HEK293T (cell line): ENCODE measurements around the gene TMEM207.

ENCODE experiments used
- CTCF ChIA-PET: fragments of 350-600 bp; formaldehyde crosslinking; extraction: SDS; loops from one replicate; lab custom pipeline; 2021; ENCODE audit warnings: antibody characterized with exemption, inconsistent platforms; lab: Yijun Ruan, JAX
- POLR2A ChIA-PET: fragments of 350-600 bp; formaldehyde crosslinking; extraction: SDS; loops from one replicate; lab custom pipeline; 2020; ENCODE audit warnings: antibody characterized with exemption, inconsistent platforms; lab: Yijun Ruan, JAX
- DNase-seq: peaks from one replicate; pipeline ENCODE4 v3.0.0; 2012; ENCODE audit warnings: mixed read lengths; ENCODE audit errors: extremely low spot score
- ARNT ChIP-seq: fragments of 450-650 bp; IDR thresholded peaks from 2 replicates; pipeline ENCODE4 v1.6.1; 2017; ENCODE audit warnings: mild to moderate bottlenecking
- BHLHE40 ChIP-seq: fragments of 450-650 bp; IDR thresholded peaks from 2 replicates; pipeline ENCODE4 v1.6.1; 2016; ENCODE audit warnings: mild to moderate bottlenecking, moderate library complexity, borderline replicate concordance
- CTBP1 ChIP-seq: fragments of 450-650 bp; IDR thresholded peaks from 2 replicates; pipeline ENCODE4 v1.6.1; 2016; ENCODE audit warnings: borderline replicate concordance
- ELF4 ChIP-seq: fragments of 450-650 bp; IDR thresholded peaks from 2 replicates; pipeline ENCODE4 v1.6.1; 2017; ENCODE audit warnings: antibody characterized with exemption
- FOXA1 ChIP-seq: fragments of 450-650 bp; IDR thresholded peaks from 2 replicates; pipeline ENCODE4 v1.6.1; 2016; ENCODE audit warnings: mild to moderate bottlenecking
- FOXK2 ChIP-seq: fragments of 450-650 bp; IDR thresholded peaks from 2 replicates; pipeline ENCODE4 v1.6.1; 2016; ENCODE audit warnings: mild to moderate bottlenecking
- FOXM1 ChIP-seq: fragments of 450-650 bp; IDR thresholded peaks from 2 replicates; pipeline ENCODE4 v1.6.1; 2017; ENCODE audit warnings: mild to moderate bottlenecking, borderline replicate concordance
- HDGF ChIP-seq: fragments of 450-650 bp; IDR thresholded peaks from 2 replicates; pipeline ENCODE4 v1.6.1; 2017; ENCODE audit warnings: antibody characterized with exemption, borderline replicate concordance
- L3MBTL2 ChIP-seq: fragments of 450-650 bp; conservative IDR thresholded peaks from 2 replicates; pipeline ENCODE4 v1.6.1; 2016; ENCODE audit warnings: mild to moderate bottlenecking
- LEF1 ChIP-seq: fragments of 450-650 bp; IDR thresholded peaks from 2 replicates; pipeline ENCODE4 v1.6.1; 2017; ENCODE audit warnings: mild to moderate bottlenecking, borderline replicate concordance
- NFRKB ChIP-seq: fragments of 450-650 bp; IDR thresholded peaks from 2 replicates; pipeline ENCODE4 v1.6.1; 2016; ENCODE audit warnings: mild to moderate bottlenecking, moderate library complexity
- SP1 ChIP-seq: fragments of 450-650 bp; IDR thresholded peaks from 2 replicates; pipeline ENCODE4 v1.6.1; 2017
- SUZ12 ChIP-seq: fragments of 450-650 bp; IDR thresholded peaks from 2 replicates; pipeline ENCODE4 v1.6.1; 2016; ENCODE audit warnings: mild to moderate bottlenecking
- TARDBP ChIP-seq: fragments of 450-650 bp; IDR thresholded peaks from 2 replicates; pipeline ENCODE4 v1.6.1; 2016
- ZNF384 ChIP-seq: fragments of 450-650 bp; IDR thresholded peaks from 2 replicates; pipeline ENCODE4 v1.6.1; 2016
- TF ChIP-seq, protein P1 (sequence below): fragments of 450-650 bp; IDR thresholded peaks from 2 replicates; pipeline ENCODE4 v1.6.1; 2016

TMEM207 gene

DNA sequence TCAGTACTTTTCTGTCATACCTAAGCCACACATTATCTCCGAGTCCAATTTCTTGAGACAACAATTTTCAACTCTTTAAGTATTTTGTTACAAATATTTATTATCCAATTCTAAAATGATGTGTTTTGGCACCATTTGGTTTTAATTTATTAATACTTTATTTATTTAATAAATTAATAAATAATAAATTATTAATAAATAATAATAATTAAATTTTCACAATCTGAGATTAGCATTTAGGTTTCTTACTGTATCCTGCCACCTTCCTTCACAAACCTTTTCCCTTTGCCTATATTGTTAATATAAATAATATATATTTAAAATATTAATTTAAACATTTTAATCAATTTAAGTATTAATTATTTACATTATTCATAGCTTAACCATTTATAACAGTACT, 23.9 kb downstream of the TMEM207 start:
- CTCF ChIA-PET: no interaction called here
- DNase-seq: no peak
- TF ChIP-seq SUZ12 (no peak), NFRKB (no peak), CTBP1 (no peak), HDGF (no peak), TARDBP (no peak), SP1 (no peak), L3MBTL2 (no peak), LEF1 (no peak), ELF4 (no peak), FOXA1 (no peak), FOXM1 (no peak), ARNT (no peak), ZNF384 (no peak), BHLHE40 (no peak), FOXK2 (no peak)
- TF ChIP-seq, protein P1, sequence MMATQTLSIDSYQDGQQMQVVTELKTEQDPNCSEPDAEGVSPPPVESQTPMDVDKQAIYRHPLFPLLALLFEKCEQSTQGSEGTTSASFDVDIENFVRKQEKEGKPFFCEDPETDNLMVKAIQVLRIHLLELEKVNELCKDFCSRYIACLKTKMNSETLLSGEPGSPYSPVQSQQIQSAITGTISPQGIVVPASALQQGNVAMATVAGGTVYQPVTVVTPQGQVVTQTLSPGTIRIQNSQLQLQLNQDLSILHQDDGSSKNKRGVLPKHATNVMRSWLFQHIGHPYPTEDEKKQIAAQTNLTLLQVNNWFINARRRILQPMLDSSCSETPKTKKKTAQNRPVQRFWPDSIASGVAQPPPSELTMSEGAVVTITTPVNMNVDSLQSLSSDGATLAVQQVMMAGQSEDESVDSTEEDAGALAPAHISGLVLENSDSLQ: no peak
- POLR2A ChIA-PET: no interaction called here

- CTCF ChIA-PET: interaction anchor here (0.5 to 0.6 kb wide), 2 partner anchors 18 to 47 kb away, joined by 3 read pairs; no protein-coding TSS in a partner anchor
- DNase-seq: peak; percentile 35
- no peak for TF ChIP-seq BHLHE40
- no peak for TF ChIP-seq LEF1
- TF ChIP-seq FOXM1: no peak
- no peak for TF ChIP-seq CTBP1
- peak; percentile 84 for TF ChIP-seq ZNF384
- no peak for TF ChIP-seq FOXK2
- no peak for TF ChIP-seq TARDBP
- TF ChIP-seq FOXA1: no peak
- no peak for TF ChIP-seq ARNT
- POLR2A ChIA-PET: no interaction called here
Measured at GRCh38 chr3:190424478-190425439, 24.9 kb downstream of the TMEM207 start.

- no peak for TF ChIP-seq FOXA1
- no peak for TF ChIP-seq ARNT
- TF ChIP-seq FOXM1: no peak
- TF ChIP-seq SUZ12: no peak
- TF ChIP-seq HDGF: no peak
- TF ChIP-seq SP1: no peak
- no peak for TF ChIP-seq NFRKB
- TF ChIP-seq FOXK2: no peak
- no peak for TF ChIP-seq ZNF384
- no peak for TF ChIP-seq BHLHE40
- TF ChIP-seq CTBP1: no peak
- no peak for TF ChIP-seq LEF1
- TF ChIP-seq ELF4: no peak
- no peak for DNase-seq
- ChIA-PET POLR2A (no interaction called here), CTCF (interaction anchor here (0.5 to 0.6 kb wide), 2 partner anchors 19 to 48 kb away, joined by 3 read pairs; no protein-coding TSS in a partner anchor)
Measured at GRCh38 chr3:190424108-190424477, 25.6 kb downstream of the TMEM207 start.

DNA sequence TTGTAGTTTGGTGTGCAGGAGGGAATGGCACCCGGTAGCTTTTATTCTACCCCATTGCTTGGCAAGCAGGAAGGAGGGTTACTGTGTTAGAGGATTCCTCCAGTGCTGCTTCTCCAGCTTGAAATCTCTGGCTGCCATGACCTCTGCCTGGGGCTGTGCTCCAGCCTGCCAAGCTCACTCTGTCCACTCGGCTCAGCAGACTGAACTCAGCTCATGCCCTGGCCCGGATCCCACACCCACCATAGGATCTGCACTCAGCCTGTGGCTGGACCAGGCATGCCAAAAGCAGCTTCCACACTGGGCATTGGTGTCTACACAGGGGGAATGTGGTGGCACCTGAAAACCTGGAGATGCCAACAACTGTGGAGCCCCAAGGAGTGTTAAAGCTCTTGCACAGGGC, 35.4 kb downstream of the TMEM207 start:
- ChIA-PET CTCF (interaction anchor here (0.9 kb wide), 1 partner anchor 36 kb away, joined by 3 read pairs; the partner anchor contains the start of gene TMEM207), POLR2A (no interaction called here)
- no peak for DNase-seq
- TF ChIP-seq TARDBP (no peak), L3MBTL2 (no peak), SP1 (no peak), ARNT (no peak), CTBP1 (no peak), FOXA1 (no peak), SUZ12 (no peak), ELF4 (no peak), FOXK2 (no peak), HDGF (no peak), LEF1 (no peak), NFRKB (no peak), ZNF384 (no peak), FOXM1 (no peak), BHLHE40 (no peak)
- TF ChIP-seq, protein P1: no peak

DNA sequence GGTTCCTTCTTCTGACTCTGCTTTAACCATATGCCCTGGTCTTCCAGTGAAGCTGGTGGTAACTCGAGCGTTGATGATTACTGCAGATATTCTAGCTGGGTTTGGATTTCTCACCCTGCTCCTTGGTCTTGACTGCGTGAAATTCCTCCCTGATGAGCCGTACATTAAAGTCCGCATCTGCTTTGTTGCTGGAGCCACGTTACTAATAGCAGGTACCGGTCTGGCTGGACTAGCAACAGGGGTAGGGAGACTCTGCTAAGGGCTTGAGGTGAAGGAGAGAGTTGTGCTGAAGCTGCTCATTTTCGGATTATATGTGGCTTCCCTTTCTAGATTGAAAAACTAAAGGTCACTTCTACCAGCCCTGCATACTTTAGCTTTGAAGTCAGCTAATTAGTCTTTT, 45.0 kb downstream of the TMEM207 start:
- ChIA-PET CTCF (interaction anchor here (0.6 kb wide), 1 partner anchor 444 kb away, joined by 6 read pairs; no protein-coding TSS in a partner anchor), POLR2A (no interaction called here)
- TF ChIP-seq TARDBP (no peak), LEF1 (no peak), SUZ12 (no peak), FOXM1 (no peak), ZNF384 (no peak), L3MBTL2 (no peak), ARNT (no peak), FOXK2 (no peak), BHLHE40 (no peak), NFRKB (no peak), CTBP1 (no peak), SP1 (no peak), ELF4 (no peak), FOXA1 (no peak)
- TF ChIP-seq, protein P1: no peak
- DNase-seq: no peak
